Activated CD4-positive, alpha-beta T cell treated with anti-CD3 and anti-CD28 coated beads, Interleukin-2, amount 10 ng/mL, durations not matched to agents 7 days and 5 days (primary cell): ENCODE data around the gene LHX1. TPM values are rescaled to one million over a fixed set of nuclear protein-coding genes. Genes with fewer than 3 reads are reported as not detected.

Source experiments
- CTCF ChIA-PET: fragments of 350-600 bp; sonication (Branson Sonifier 250); formaldehyde crosslinking; loops from one replicate; lab custom pipeline; 2021; ENCODE audit warnings: antibody characterized with exemption; lab: Charles Lee
- POLR2A ChIA-PET: fragments of 350-600 bp; sonication (Branson Sonifier 250); formaldehyde crosslinking; loops from one replicate; lab custom pipeline; 2021; ENCODE audit warnings: antibody characterized with exemption; lab: Charles Lee
- DNase-seq: peaks from one replicate; pipeline ENCODE4 v3.0.0-alpha.2; 2020
- H3K27ac Mint-ChIP-seq: one replicate; pipeline ENCODE4 v1.8.0; 2021; ENCODE audit warnings: mild to moderate bottlenecking, moderate library complexity, mixed read lengths
- H3K27me3 Mint-ChIP-seq: one replicate; pipeline ENCODE4 v1.8.0; 2021; ENCODE audit warnings: mixed read lengths
- H3K36me3 Mint-ChIP-seq: one replicate; pipeline ENCODE4 v1.8.0; 2021; ENCODE audit warnings: low read depth, mixed read lengths
- H3K4me1 Mint-ChIP-seq: one replicate; pipeline ENCODE4 v1.8.0; 2021; ENCODE audit warnings: mixed read lengths
- H3K4me3 Mint-ChIP-seq: one replicate; pipeline ENCODE4 v1.8.0; 2021; ENCODE audit warnings: mild to moderate bottlenecking, moderate library complexity, mixed read lengths
- H3K9me3 Mint-ChIP-seq: one replicate; pipeline ENCODE4 v1.8.0; 2021; ENCODE audit warnings: mixed read lengths
- total RNA-seq, 2 experiments: library from RNA; stranded (reverse); gene quantifications; one replicate each; pipeline ENCODE4 v1.2.3, GENCODE V29; 2021

Gene LHX1
- total RNA-seq, 2 experiments from 2014 or later, result not detected

DNA sequence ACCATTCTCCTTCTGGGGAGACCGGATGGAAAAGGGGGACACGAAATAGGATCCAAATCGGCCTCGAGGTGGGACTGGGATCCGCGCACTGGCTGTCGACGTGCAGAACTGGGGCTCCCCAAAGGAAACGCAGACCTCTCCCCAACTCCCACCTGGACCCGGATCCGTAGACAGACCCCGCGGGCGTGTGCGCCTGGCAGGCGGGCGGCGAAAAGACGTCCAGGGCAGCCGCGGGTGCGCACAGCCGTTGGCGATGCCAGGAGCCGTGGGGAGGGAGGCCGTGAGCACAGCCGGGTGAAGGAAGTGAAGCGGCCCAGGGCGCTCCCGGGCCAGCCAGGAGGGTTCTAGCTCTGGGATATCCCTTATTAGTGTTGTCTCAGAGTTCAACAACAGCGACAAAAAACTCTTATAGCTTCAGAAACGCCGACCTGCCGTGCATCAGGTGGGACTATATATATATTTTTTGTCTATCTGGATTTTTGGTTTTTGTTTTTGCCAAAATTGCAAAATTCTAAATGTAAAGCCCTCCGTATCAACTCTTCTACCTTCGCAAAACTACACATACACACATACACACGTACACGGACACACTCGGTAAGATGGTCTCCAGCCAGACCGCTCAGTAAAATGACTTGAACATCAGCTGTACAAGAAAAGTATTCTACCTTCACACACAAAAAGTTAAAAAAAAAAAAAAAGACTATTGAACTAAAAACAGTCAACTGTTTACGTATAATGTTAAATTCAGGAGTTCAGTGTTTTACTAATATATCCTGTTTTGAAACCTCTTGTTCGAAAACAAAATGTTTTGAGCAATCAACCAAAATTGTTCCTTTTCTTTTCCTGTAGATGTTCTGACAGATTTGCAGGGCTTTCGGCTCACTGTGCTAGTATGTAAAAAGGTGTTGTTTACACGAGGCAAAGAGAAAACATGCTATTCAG, 6.2 kb downstream of the LHX1 start:
- Mint-ChIP-seq H3K27me3 (peaks cover 76% of the 10 kb centered on the region), H3K27ac (peak overlapping the region; percentile 48), H3K4me1 (peaks cover 30% of the 10 kb centered on the region), H3K4me3 (peak overlapping the region; percentile 6), H3K9me3 (no peaks in the 10 kb centered on the region), H3K36me3 (peaks cover 3% of the 10 kb centered on the region)
- DNase-seq, result no peak
- ChIA-PET POLR2A (no interaction called here), CTCF (no interaction called here)

DNA sequence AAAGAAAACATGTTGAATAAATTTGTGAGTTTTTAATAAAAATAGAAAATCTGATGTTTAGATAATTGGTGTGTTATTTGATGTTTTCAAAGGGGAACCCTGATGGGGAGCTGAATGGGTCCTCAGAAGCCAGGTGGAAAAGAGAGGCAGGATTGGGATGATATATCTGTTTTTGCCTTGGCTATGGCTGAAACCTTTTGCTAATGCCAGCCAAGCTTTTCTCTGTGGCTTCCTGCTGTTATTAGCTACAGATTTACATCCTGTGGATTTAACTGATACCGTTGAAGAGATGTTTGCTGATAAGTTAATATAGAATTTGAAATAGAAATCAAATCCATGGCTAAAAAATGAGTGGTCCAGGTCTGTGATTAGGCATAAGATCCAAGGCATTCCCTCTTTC, 7.3 kb downstream of the LHX1 start:
- ChIA-PET POLR2A (no interaction called here), CTCF (interaction anchor here (2.4 kb wide), 1 partner anchor 11 kb away, joined by 6 read pairs; no protein-coding TSS in a partner anchor)
- peaks cover 5% of the 10 kb centered on the region for H3K36me3 Mint-ChIP-seq
- H3K4me3 Mint-ChIP-seq, result no peak overlapping the region
- H3K27me3 Mint-ChIP-seq, result peaks cover 68% of the 10 kb centered on the region
- peaks cover 30% of the 10 kb centered on the region for H3K4me1 Mint-ChIP-seq
- no peaks in the 10 kb centered on the region for H3K9me3 Mint-ChIP-seq
- no peak overlapping the region for H3K27ac Mint-ChIP-seq
- DNase-seq, result no peak

DNA sequence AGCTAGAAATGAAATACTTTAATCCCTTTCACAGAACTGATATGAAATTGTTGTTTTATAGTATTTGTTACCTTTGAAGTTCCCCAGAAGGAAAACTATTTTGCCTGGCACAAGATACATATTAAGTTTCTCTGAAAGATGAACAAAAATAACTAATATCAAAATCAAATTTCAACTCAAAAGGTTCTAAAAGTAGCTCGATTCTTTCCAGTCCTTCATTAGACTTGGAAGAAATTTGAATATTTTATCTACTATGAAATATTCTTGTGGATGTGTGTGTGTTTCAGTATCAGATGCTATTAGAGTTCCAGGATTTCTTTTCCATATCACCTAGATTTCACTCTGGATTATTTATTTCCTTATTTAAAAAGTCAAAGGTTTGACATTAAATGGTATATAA, 7.9 kb downstream of the LHX1 start:
- POLR2A ChIA-PET, result no interaction called here
- Mint-ChIP-seq H3K4me3 (no peak overlapping the region), H3K9me3 (no peaks in the 10 kb centered on the region), H3K27ac (no peak overlapping the region), H3K4me1 (peaks cover 33% of the 10 kb centered on the region), H3K36me3 (peaks cover 11% of the 10 kb centered on the region), H3K27me3 (peaks cover 63% of the 10 kb centered on the region)
- CTCF ChIA-PET, result interaction anchor here (2.4 kb wide), 1 partner anchor 11 kb away, joined by 6 read pairs; no protein-coding TSS in a partner anchor
- no peak for DNase-seq

DNA sequence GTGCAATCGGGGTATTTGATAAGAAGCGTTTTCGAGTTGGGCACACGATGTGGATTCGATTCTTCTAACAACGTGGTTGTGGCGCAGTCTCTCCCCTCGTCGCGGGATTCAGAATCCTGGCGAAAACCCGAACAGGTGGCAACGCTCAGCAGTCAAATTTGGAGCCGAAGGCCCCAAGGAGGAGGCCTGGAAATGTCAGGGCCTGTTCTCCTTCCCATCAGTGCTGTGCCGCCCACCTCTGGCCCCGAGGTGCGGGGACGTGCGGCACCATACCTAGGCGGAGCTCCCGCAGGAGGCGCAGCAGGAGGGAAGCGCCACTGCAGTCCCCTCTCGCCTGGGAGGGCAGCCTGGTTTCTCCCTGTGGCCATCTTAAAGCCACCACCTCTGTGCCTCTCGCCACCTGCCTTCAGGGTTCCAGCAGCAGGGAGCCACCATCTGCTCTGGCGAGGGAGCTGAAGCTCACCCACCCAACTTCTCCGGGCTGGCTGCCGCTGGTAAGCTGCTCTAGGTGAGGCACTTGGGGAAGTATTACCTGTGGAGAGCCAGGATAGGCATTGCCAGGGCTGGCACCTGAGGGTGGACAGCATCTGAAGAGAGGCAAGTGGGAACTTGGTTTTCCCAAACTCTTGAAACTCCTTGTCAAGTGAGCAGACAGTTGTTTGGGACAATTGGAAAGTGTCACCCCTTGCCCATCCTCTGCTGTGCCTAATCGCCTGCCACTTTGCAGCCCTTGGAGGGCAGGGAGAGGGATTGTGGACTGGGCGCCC, 8.9 kb downstream of the LHX1 start:
- Mint-ChIP-seq H3K27me3 (peaks cover 53% of the 10 kb centered on the region), H3K4me1 (peaks cover 40% of the 10 kb centered on the region), H3K36me3 (peaks cover 17% of the 10 kb centered on the region), H3K9me3 (no peaks in the 10 kb centered on the region), H3K27ac (no peak overlapping the region), H3K4me3 (no peak overlapping the region)
- no peak for DNase-seq
- POLR2A ChIA-PET, result no interaction called here
- CTCF ChIA-PET, result interaction anchor here (2.4 kb wide), 1 partner anchor 12 kb away, joined by 6 read pairs; no protein-coding TSS in a partner anchor

DNA sequence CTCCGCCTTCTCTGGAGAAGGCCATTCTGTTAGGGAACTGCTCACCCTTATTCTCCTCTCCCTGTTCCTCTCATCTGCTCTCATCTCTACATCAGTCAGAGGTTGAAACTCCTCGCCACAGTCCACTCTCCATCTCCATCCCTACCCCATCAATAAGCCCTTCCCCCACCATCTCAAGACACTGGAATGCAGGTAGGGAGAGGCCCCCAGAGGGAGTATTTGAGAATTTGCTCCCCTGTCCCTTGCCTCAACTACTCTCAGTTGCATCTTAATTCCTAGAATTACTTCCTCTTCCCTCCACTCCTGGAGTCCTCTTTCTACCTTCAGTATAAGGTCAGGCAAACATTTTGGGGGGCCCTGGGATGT, 9.4 kb downstream of the LHX1 start:
- H3K27ac Mint-ChIP-seq, result no peak overlapping the region
- H3K27me3 Mint-ChIP-seq, result peaks cover 48% of the 10 kb centered on the region
- no peak for DNase-seq
- ChIA-PET CTCF (interaction anchor here (0.7 to 2.4 kb wide), 2 partner anchors 13 kb away, joined by 3 to 6 read pairs; no protein-coding TSS in a partner anchor), POLR2A (no interaction called here)
- no peaks in the 10 kb centered on the region for H3K9me3 Mint-ChIP-seq
- H3K36me3 Mint-ChIP-seq, result peaks cover 20% of the 10 kb centered on the region
- peaks cover 37% of the 10 kb centered on the region for H3K4me1 Mint-ChIP-seq
- no peak overlapping the region for H3K4me3 Mint-ChIP-seq

DNA sequence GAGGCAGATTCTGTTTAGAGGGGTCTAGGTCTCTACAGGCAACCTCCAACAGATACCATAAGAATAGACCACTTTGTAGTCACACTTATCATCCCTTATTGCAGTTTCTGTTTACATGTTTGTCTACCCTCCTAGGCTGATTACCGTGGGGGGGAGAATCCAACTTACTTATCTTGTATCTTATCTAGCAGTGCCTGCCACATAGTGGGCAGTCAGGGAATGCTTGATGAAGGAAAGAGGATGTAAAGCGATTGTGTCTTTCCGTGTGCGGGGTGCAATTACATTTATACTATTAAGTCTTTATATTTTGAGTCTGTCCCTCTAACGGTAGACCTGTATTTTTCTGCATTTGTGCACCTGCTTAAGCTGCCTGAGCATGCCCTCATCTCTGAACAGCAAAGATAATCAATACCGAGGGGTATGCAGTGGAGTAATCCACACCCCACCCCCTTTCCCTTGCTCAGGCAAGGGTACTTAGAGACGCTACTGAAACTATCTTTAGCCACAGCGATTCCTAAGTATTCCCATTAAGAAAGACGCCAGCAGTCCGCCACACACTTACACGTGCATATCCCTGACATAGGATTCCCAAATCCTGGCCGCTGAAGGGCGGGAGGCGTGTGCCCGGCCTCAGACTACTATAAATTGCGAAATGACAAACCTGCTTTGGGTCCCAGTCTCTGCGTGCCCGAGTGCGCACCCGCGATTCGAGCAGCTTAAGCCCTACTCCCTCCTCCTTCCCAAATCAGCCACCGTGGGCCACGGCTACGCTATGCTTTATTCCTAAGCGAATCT, 10.8 kb downstream of the LHX1 start:
- peaks cover 34% of the 10 kb centered on the region for H3K36me3 Mint-ChIP-seq
- H3K27ac Mint-ChIP-seq, result peak overlapping the region; percentile 96
- H3K9me3 Mint-ChIP-seq, result no peaks in the 10 kb centered on the region
- CTCF ChIA-PET, result interaction anchor here (1.2 kb wide), 1 partner anchor 10 kb away, joined by 3 read pairs; no protein-coding TSS in a partner anchor
- H3K4me1 Mint-ChIP-seq, result peaks cover 49% of the 10 kb centered on the region
- peak overlapping the region; percentile 95 for H3K4me3 Mint-ChIP-seq
- POLR2A ChIA-PET, result no interaction called here
- H3K27me3 Mint-ChIP-seq, result peaks cover 45% of the 10 kb centered on the region
- no peak for DNase-seq

DNA sequence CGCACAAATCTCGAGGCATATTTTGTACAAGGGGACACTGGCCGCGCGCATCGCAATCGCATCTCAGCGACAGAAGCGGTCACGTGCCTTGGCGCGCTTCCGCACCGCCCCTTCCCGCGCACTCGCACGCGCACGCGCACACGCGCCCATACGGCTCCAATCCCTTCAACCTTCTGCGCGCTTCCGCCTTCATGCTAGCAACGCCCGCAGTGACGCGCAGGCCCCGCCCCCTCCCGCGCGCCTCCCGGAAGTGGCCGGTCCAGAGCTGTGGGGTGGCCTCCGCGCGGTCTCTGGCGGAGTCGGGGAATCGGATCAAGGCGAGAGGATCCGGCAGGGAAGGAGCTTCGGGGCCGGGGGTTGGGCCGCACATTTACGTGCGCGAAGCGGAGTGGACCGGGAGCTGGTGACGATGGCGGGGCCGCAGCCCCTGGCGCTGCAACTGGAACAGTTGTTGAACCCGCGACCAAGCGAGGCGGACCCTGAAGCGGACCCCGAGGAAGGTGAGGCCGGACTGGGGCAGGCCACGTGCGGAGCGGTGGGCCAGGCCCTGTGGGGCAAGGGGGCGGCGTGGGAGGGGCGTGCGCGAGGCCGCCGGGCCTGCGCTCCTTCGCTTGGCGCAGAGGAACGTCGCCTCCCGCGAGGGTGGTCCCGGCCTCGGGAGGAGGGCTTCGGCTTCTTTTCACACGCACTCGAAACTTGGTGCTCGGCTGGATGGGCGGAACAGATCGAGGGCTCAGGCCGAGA, 11.6 kb downstream of the LHX1 start, which contains the start of gene AATF:
Gene AATF (plus strand): TSS at position 238 of the 744 bp plus-strand sequence. CDS start 172 bp downstream, at position 410.
- no peaks in the 10 kb centered on the region for H3K9me3 Mint-ChIP-seq
- H3K27me3 Mint-ChIP-seq, result peaks cover 37% of the 10 kb centered on the region
- H3K27ac Mint-ChIP-seq, result peak within 1 kb of the TSS; percentile 96
- H3K36me3 Mint-ChIP-seq, result peaks cover 40% of the 10 kb centered on the region
- peak within 1 kb of the TSS; percentile 95 for H3K4me3 Mint-ChIP-seq
- peak; percentile 96 for DNase-seq
- peaks cover 50% of the 10 kb centered on the region for H3K4me1 Mint-ChIP-seq
- CTCF ChIA-PET, result interaction anchor here (1.2 kb wide), 1 partner anchor 11 kb away, joined by 3 read pairs; no protein-coding TSS in a partner anchor
- POLR2A ChIA-PET, result no interaction called here

DNA sequence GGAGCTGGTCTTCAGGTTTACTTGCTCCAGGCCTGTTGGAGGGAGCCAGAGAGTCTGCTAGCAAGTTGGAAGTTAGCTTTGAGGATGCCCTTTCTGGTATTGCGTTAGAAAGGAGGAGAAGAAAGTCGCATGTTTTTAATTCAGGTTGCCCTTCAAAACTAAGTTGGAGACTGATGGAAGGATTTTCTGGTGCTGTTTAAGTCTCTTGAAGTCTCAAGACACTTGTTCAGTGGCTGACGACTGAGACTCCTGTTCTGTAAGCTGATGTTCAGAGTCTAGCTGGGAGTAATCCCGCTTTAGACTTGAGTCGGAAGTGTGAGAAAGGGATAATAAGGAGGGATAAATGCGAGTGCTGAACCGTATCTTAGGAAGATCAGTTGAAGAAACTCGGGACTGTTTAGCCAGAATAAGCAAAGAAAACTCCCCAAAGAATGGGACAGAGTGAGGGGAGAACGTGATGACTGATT, 12.2 kb downstream of the LHX1 start:
- no peak for DNase-seq
- H3K4me1 Mint-ChIP-seq, result peaks cover 53% of the 10 kb centered on the region
- ChIA-PET CTCF (interaction anchor here (1.2 kb wide), 1 partner anchor 12 kb away, joined by 3 read pairs; no protein-coding TSS in a partner anchor), POLR2A (no interaction called here)
- peaks cover 46% of the 10 kb centered on the region for H3K36me3 Mint-ChIP-seq
- peak overlapping the region; percentile 96 for H3K27ac Mint-ChIP-seq
- no peaks in the 10 kb centered on the region for H3K9me3 Mint-ChIP-seq
- peak overlapping the region; percentile 95 for H3K4me3 Mint-ChIP-seq
- H3K27me3 Mint-ChIP-seq, result peaks cover 34% of the 10 kb centered on the region

DNA sequence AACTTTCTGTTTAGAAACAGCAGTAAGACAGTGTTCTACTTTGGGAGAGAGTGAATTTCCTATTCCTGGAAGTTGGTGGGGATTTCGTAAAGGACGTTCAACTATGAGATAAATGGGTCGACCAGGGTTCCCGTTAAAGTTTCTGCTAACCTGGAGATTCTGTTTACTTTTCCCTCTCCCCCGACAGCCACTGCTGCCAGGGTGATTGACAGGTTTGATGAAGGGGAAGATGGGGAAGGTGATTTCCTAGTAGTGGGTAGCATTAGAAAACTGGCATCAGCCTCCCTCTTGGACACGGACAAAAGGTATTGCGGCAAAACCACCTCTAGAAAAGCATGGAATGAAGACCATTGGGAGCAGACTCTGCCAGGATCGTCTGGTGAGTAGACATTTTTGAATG, 12.8 kb downstream of the LHX1 start:
- Mint-ChIP-seq H3K36me3 (peaks cover 50% of the 10 kb centered on the region), H3K4me1 (peaks cover 54% of the 10 kb centered on the region), H3K27ac (peak overlapping the region; percentile 96), H3K4me3 (peak overlapping the region; percentile 95), H3K9me3 (no peaks in the 10 kb centered on the region), H3K27me3 (peaks cover 29% of the 10 kb centered on the region)
- CTCF ChIA-PET, result no interaction called here
- POLR2A ChIA-PET, result no interaction called here
- no peak for DNase-seq

DNA sequence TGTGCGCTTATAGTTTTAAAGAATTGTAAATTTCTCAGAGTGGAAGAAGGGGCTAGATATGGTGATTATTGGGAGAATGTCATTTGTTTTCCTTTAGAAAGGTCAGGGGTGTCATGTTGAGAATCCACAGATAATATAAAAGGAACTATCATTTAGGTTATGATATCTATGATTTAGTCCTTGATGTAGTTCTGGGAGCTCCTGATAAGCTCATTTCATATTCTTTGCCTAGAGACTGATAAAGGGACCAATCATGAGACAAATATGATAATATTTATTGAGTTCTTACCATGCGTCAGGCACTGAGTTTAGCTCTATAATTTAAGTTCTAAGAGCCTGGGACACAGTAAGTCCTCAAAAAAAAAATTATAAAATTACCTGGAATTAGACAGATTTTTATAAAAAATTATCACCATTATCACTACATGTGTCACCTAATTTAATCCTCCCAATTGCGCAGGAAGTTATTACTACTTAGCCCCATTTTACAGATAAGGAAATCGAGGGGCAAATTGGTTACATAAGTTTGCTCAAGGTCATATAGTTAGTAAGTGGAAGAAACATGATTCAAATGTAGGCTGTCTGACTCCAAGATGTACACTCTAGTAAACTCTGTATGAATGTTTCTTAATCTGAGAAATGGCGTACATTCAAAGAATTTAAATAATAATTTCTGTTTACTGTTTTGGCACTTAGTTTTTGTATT, 14.0 kb downstream of the LHX1 start:
- ChIA-PET POLR2A (interaction anchor here (0.6 kb wide), 1 partner anchor 403 kb away, joined by 4 read pairs; no protein-coding TSS in a partner anchor), CTCF (interaction anchor here (1.0 kb wide), 1 partner anchor 13 kb away, joined by 7 read pairs; no protein-coding TSS in a partner anchor)
- Mint-ChIP-seq H3K4me1 (peaks cover 54% of the 10 kb centered on the region), H3K9me3 (no peaks in the 10 kb centered on the region), H3K27ac (no peak overlapping the region), H3K36me3 (peaks cover 59% of the 10 kb centered on the region), H3K27me3 (peaks cover 18% of the 10 kb centered on the region), H3K4me3 (peak overlapping the region; percentile 33)
- no peak for DNase-seq

DNA sequence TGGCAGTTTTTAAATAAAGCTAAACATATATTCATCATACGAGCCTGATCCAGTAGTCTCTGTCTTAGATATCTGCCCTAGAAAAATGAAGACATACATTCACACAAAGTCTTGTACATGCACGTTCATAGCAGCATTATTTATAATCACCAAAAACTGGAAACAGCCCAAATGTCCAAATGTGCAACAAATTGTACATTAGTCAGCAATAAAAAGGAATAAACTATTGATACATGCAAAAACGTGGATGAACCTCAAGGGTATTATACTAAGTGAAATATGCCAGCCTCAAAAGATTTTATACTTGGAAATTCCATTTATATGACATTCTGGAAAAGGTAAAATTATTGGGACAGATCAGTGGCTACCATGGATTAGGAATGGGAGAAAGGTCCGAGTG, 34.2 kb downstream of the LHX1 start:
- no peak overlapping the region for H3K4me3 Mint-ChIP-seq
- H3K4me1 Mint-ChIP-seq, result peaks cover 10% of the 10 kb centered on the region
- ChIA-PET CTCF (no interaction called here), POLR2A (interaction anchor here (0.8 kb wide), 1 partner anchor 51 kb away, joined by 3 read pairs; no protein-coding TSS in a partner anchor)
- peaks cover 44% of the 10 kb centered on the region for H3K36me3 Mint-ChIP-seq
- H3K27ac Mint-ChIP-seq, result no peak overlapping the region
- H3K27me3 Mint-ChIP-seq, result no peaks in the 10 kb centered on the region
- DNase-seq, result no peak
- no peaks in the 10 kb centered on the region for H3K9me3 Mint-ChIP-seq
